GM18517 (cell line): ENCODE results near the gene ZFHX3.

Source experiments
- ATAC-seq: cut with Tn5 transposase; IDR thresholded peaks from one replicate; pipeline ENCODE4 v1.9.1; 2021; ENCODE audit warnings: mild to moderate bottlenecking, moderate library complexity; ENCODE audit not compliant: unreplicated experiment

Gene ZFHX3

DNA sequence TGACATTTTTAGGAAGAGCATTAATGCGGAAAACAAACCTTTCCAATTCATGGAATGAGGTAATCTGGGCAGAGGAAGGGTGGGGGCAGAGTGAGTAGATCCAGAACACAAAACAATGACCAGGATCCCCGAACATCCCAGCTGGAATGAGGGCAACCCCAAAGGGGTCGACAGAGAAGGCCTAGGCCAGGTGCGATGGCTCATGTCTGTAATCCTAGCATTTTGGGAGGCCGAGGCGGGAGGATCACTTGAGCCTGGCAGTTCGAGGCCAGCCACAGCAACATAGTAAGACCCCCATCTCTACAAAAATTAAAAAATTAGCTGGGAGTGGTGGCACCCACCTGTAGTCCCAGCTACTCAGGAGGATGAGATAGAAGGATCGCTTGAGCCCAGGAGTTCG is 64.7 kb downstream of the ZFHX3 start:
- ATAC-seq = no peak

- ATAC-seq = no peak
Measured at GRCh38 chr16:72979974-72980373, 68.0 kb downstream of the ZFHX3 start.

DNA sequence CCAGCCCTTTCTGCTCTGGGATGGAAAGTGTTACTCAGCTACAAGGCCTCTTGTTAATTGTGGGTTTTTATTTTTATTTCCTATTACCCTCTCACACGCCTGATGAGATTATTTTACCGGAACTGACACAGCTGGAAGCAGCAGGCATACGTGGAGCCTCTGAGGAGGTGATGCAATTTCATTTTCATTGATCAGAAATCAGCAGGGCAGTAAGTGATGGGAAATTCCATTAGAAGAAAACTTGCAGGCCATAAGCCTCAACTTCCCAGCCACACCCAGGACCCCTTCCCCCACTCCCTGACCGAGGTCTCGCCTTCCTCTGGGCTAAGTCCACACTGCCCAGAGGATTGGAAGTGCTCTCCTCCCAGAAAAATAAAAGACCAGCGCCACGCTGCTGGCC is 69.7 kb downstream of the ZFHX3 start:
- no peak for ATAC-seq

DNA sequence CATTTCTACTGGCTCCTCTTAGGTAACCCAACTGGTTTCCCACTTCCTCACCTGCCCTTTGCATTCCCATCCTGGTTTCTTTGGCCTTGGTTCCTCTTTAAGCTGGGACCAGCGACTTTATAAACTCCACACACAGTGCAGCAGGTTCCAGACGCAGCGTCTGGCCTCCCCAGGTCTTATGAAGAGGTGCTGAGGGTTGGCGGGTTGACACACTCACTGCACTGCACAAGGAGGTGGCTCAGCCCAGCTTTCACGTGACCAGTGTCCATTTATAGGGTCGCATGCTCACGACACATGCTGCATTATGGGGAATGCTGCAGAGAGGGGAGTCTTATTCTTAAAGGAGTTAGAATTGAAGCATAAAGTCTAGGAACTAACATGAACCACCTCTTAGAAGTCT is 70.8 kb downstream of the ZFHX3 start:
- ATAC-seq = no peak

GRCh38 chr16:72976438-72977064 is 71.4 kb downstream of the ZFHX3 start:
- no peak for ATAC-seq

DNA sequence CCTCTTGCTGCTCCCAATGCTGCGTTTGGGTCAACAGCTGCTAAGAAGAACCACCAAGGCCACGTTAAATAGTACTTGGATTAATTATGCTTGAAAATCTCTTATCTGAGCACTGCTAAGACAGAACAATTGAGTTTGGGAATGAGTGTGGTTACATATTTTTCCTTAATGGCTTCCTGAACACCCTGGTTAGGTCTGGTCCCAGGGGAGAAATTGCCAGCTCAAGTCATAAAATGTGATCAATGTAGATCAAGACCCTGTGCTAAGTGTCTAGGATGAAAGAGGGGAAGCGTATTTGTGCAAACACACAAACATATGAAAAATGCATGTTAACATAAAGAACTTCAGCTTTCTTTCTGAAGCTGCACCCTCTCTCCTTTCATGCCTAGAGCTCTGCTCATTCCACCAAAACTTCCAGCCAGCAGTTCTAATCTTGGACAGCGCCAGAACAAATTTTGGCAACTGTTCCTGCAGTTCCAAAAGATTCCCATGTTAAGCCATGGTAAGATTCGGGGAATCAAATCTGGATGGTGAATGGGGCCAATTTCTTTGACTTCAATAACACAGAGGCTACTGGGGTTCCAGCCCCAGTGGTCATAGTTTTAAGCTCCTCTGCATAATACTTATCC is 72.0 kb downstream of the ZFHX3 start:
- ATAC-seq = no peak

DNA sequence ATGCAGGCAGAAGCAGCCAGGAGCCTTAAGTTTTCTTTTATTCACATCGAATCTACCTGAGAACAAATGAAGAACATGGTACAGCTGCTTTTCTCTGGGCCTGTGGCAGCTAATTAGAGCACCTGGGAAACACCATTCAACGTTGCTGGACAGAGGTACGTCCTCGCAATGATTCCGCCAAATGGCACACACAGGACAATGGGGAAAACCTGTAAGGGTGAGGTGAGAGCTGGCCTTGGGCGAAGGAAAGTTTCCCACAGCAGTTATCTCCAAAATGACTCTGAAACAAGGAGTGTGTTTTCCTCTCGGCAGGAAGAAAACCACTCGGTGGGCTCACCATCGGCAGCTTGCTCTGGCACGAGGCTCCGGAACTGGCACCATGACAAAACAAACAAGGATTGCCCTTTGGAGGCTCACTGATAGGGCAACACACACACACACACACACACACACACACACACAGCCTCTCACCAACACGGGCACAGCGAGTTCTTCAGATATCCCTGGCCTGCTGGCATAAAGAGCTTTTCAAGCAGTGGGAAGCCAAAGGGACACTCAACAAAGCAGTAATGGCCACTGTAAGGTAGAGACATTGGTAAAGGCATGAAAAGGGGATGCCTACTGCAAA is 73.7 kb downstream of the ZFHX3 start:
- no peak for ATAC-seq

GRCh38 chr16:72972878-72973571 is 74.9 kb downstream of the ZFHX3 start:
- no peak for ATAC-seq

- no peak for ATAC-seq
Measured at GRCh38 chr16:72971370-72971769, 76.6 kb downstream of the ZFHX3 start.

GRCh38 chr16:72970656-72971055 is 77.3 kb downstream of the ZFHX3 start:
- ATAC-seq = no peak

GRCh38 chr16:72969812-72970211 is 78.1 kb downstream of the ZFHX3 start:
- no peak for ATAC-seq

GRCh38 chr16:72969146-72969545 is 78.8 kb downstream of the ZFHX3 start:
- ATAC-seq = no peak

DNA sequence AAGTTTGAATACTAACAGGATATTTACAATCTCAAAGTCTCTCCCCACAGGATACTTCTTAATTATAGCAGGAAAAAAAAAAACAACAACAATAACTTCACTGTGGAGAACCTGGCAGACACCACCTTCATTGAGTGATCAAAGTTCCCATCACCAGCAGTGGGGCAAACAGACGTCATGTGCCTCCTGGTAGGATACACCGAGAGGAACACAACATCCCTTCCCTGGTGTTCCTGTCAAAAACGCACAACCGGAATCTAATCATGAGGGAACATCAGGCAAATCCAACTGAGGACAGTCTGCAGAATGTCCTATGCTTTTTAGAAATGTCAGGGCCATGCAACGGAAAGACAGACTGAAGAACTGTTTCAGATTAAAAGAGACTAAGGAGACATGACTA is 80.0 kb downstream of the ZFHX3 start:
- ATAC-seq = no peak

DNA sequence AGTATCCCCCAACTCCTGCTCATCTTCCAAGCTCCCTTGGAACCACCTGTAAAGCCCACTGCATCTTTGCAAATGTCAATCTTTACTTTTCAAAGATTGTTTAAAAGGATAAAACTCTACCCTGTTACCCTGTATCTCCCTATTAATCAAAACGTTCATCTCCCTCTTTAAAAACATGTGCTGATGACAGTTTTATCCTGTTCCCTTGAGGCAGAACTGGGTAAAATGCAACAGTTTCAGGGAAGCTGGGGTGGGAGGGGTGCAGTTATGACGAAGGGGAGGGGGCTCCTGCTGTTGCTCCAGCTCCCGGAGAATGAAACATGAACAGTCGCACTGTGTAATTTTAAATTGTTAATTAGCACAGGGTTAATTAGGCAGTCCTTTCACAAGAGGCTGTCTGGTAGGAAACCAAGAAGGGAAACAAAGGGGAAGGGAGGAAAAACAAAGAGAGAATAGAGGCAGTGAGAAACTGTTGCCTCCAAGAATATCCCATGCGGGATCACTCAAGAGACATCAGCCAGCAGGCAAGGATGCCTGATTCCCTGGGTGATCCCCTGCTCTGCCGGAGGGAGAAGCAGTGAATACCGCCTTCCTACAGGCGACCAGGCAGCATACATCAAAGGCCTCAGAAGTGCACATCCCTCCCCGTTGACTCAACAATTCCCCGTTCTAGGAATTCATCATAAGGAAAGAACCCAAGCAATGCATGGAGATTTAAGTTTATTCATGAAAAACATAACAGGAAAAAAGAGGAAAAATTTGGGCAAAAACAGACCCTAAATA is 84.2 kb downstream of the ZFHX3 start:
- no peak for ATAC-seq

DNA sequence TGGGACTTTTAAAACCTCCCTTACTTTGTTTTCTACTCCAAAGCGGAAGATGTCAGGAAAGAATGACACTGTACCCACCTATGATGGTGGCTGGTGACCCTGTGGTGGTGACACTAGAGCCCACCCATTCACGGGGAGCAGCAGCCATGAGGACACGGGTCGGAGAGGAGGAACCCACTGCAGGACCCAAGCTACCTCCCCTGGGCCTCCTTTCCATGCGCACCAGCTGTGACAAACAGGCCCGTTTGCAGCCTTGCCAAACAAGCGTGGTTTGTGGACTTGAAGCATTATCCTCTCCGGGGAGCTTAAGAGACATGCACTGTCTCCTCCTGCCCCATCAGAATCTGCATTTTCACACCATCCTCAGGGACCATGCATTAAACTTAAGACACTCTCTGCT is 85.6 kb downstream of the ZFHX3 start:
- no peak for ATAC-seq

DNA sequence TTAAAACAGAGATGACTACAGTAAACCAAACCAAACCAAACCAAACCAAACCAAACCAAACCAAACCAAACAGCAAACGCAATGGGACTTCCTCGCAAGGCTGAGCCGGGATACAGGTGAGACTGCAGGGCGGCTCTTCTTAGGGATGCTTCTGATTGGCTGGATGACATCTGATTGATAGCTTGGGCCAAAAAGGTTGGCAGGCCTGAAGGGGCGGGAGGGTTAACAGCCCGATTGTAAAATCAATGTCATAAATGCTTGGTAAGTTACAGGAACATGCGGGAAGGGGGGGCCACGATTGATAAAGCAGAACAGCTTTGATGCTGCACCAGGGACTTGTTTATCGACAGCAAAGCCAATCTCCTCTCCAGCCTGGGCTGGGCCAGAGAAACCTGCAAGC is 86.1 kb downstream of the ZFHX3 start:
- ATAC-seq = no peak

DNA sequence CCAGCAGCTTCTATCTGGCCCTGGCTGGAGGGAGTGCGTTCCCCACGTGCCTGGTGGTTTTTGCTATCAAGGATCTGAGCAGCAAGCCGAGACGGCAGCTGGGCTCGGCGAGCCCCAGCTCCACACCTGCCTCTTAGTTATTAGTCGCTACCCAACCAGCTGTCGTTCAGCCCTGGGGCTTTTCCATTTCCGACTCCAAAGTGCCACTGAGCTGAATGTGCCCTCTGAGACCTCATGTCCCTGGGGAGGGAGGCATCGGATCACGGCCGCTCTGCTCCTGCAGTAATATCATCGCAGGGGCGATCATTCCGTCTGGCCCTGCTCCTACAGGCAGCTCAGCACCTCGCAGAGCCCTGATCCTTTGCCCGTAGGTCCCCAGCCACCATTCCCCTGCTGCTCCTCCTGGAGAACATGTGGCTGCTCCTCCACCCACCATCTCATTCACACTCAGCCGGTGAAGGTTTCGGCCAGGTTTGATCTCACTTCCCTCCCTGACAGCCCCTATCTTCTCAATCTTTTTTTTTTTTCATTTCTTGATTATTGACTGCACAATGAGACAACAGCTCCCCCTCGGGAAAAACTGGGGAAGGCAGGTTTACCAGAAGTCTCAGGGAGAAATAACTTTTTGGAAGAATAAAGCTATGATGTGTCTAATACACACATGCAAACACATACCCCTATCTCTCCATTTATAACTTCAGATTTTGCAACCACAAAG is 86.7 kb downstream of the ZFHX3 start:
- no peak for ATAC-seq

DNA sequence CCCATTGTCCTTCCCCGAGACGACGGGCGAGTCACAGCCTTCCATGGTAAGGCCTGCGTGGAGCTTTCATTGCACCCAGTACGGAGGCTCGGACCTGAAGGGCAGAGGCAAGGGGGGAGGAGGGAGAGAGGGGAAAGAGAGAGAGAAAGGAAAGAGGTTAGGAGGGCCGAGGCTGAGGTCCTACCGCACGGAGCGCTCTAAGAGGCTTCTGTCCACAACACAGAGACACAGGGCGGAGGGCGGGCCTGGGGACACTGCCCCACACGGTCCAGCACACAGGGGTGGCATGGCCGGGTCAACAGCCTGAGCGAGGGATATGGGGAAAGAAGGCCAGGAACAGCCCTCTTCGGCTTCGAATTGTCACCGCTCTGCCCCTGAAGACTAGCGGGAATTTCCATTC is 87.8 kb downstream of the ZFHX3 start:
- ATAC-seq = no peak

- ATAC-seq = no peak
Measured at GRCh38 chr16:72959301-72959996, 88.5 kb downstream of the ZFHX3 start.

- ATAC-seq = no peak
Measured at GRCh38 chr16:72958522-72959076, 89.3 kb downstream of the ZFHX3 start.
